Hematopoietic multipotent progenitor cell treated with erythropoietin and hydrocortisone succinate and interleukin-3 and kit ligand, for 8 days (in vitro differentiated cells): ENCODE results near the gene CLASRP.

Source experiments
- DNase-seq: peaks from one replicate; pipeline ENCODE4 v3.0.0-alpha.2; 2015

Gene CLASRP

DNA sequence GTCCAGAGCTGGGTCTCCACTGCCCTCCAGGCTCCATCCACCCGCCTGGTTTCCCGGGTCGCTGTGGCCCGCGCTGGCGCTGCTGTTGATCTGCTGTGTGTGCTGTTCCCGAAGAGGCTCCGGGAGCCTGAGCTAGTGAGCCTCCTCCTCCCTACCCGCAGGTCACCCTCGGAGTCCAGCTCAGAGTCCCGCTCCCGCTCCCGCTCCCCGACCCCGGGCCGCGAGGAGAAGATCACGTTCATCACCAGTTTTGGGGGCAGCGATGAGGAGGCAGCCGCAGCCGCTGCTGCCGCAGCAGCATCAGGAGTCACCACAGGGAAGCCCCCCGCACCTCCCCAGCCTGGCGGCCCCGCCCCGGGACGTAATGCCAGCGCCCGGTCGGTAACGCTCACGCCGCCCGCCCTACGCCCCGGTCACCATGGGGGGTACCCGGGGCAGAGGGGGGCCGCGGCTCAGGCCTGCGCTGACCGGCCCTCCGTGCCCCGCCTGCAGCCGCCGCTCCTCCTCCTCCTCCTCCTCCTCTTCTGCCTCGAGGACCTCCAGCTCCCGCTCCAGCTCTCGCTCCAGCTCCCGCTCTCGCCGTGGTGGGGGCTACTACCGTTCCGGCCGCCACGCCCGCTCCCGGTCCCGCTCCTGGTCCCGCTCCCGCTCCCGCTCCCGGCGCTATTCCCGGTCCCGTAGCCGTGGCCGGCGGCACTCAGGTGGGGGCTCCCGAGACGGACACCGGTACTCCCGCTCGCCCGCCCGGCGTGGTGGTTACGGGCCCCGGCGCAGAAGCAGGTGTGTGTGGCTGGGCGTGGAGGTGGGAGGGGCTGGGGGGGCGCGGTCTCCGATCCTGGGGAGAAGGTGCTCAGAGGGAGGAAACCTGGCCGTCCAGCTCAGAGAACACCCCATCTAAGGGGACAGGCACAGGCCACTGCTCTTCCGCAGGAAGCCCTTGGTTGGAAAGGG lies 25.3 kb downstream of the CLASRP start:
- no peak for DNase-seq

GRCh38 chr19:45066921-45067661 lies 28.2 kb downstream of the CLASRP start:
- DNase-seq = no peak

GRCh38 chr19:45068041-45068440 lies 29.2 kb downstream of the CLASRP start:
- no peak for DNase-seq

DNA sequence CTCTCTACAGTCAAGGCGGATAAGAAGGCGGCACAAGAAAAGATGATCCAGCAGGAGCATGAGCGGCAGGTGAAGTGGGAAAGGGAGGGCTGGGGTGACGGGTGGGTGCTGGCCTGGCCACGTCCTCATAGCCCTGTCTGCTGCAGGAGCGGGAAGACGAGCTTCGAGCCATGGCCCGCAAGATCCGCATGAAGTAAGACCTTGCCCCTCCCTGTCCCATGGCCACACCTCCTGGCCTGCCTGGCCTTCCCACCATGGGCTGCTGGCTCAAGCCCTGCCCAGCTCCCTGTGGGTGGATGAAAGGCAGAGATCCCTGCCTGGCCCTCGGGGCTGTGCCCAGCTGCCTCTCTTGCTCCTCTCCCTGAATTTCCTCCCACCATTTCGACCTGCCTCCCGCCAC lies 30.2 kb downstream of the CLASRP start:
- DNase-seq = peak; percentile 15

DNA sequence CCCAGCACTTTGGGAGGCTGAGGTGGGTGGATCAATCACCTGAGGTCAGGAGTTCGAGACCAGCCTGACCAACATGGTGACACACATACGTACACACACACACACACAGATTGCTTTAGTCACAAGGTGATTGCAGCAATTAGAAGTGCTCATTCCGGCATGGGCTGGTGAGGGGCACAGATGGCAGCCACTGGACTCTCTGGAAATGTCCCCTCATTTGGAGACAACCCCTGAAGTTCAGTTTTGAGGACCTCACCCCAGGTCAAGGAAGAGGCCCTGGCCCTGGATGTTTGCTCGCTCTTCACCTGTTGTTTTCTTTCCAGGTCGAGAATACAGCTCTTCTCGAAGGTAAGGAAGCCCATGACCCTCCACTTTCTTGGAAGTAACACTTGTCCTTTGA lies 31.4 kb downstream of the CLASRP start:
- no peak for DNase-seq

DNA sequence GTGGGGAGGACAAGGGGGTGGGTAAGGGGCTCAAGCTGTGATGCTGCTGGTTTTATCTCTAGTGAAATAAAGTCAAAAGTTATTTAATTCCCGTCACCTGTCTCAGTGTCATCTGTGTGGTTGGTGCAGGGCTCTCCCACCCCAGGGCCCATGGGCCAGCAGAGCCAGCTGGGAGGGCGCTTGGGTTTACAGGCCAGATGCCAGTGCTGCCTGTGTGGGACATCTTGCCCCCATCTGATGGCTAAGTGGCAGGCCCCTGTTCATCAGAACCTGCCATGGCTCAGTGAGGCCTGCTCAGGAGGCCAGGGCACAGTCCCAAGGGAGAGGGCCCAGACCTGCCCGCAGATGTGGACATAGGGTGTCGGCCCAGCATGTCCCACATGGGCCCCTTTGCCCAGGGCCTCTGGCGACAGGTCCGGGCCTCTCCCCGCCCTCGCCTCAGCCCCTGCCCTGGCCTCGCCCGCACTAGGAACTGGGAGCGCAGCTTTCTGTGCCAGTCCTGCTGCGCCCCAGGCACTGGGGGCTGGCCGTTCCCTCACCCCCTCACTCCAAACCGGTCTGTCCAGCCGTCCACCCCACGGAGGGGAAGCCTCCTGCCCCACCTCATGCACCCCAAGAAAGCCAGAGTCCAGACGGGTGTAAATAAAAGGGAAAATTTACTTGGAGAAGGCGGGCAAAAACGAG lies 32.2 kb downstream of the CLASRP start:
- DNase-seq = no peak

GRCh38 chr19:45071545-45071938 lies 32.7 kb downstream of the CLASRP start:
- no peak for DNase-seq

DNA sequence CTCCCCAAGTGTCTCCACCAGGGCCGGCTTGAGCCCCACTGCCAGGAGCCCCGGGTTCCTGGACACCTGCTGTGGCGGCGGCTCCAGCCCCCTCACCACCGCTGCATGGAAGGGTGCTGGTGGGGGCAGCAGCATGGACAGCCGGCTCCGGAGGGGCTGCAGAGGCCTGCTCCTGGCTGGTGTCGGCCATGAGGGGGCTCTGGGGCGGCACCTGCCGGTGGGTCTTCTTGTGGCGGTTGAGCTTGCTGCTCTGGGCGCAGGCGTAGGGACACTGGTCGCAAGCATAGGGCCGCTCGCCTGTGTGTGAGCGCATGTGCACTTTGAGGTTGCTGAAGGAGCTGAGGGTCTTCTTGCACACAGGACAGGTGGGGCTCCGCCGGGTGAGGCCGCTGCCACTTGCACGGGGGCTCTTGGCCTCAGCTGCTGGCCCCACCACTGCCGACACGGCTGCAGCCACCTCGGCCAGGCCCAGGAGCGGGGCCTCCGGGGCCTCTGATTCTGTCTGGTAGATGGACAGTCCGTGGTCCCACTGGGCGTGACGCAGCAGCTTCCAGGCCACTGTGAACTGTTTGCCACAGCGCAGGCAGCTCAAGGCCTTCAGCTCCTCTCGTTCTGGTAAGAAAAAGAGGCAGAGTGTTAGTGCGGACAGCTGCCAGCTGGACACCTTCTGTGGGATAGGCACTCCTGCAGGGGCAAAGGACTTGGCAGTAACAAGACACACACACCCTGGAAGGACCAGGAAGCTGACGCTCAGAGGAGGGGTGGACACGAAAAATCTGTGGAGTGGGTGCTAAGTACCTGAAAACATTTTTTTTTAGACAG lies 33.3 kb downstream of the CLASRP start:
- no peak for DNase-seq

DNA sequence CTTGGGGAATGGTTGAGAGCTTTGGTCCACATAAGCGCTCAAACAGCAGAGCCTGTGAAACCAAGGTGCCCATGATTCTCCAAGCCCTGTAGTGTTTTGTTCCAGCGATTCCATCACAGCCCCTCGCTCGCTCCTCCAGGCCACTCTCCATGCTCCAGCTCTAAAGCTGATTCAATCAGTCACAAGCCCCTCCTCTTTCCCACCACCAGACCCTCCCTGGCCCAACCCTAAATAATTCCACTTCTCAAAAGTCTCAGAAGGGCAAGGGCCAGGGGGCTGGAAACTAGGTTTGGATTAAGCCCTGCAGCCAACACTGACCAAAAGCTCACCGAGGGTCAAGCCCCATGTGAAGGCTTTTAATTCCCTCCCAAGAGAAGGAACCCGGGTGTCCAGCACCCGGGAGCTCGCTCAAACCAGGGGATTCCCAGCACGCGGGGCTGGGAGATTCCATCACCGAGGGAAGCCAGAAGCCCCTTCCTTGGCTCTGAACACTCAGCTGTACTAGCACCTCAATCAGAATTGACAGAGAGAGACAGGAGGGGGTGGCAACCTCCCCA lies 36.0 kb downstream of the CLASRP start:
- no peak for DNase-seq

GRCh38 chr19:45075301-45076028 lies 36.6 kb downstream of the CLASRP start:
- DNase-seq = peak; percentile 89

GRCh38 chr19:45076029-45076850 lies 37.4 kb downstream of the CLASRP start, which contains the start of gene ZNF296:
Gene ZNF296 (minus strand): TSS chr19:45076478. CDS start chr19:45076373, 105 bp downstream.
- DNase-seq = peak; percentile 83

DNA sequence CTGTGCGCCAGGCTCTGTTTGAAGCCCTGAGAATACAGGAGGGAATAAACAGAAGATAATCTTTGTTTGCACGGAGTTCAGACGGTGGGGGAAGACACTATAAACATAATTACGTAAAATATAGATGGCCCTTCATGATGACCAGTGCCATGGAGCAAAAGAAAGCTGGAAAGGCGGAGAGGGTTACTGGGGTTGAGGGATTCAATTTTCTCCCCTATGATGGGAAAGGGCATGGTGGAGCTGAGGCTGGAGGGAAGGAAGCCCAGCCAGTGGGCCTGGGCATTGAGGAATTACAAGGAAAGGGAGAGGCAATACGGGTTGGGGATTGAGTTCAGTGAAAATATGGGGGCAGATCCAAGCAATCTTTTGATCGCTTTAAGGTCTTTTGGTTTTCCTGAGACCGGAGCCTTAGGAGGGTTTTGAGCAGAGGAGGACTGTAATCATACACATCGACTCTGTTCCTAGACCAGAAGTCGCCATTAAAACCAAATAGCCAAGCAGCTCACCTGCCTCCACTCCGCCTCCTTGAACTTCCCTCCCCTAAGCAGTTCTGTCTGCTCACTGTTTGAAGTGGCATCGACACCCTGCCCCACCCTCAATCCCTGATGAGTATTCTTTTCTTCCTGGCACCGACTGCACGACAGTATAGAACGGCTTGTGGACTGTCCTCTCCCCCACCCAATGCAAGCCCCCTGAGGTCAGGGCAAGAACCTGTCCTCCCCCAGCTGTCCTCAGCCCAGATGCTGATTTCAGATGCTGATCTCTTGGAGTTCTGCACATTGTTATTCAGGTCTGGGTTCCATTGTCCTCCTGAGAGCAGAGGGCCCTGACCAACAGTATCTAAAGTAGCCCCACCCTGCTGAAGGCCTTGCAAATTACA lies 38.2 kb downstream of the CLASRP start:
- DNase-seq = no peak

GRCh38 chr19:45078390-45079062 lies 39.7 kb downstream of the CLASRP start:
- DNase-seq = no peak

GRCh38 chr19:45079063-45079910 lies 40.4 kb downstream of the CLASRP start, which contains the start of gene GEMIN7:
Gene GEMIN7 (plus strand): TSS chr19:45079260. CDS start chr19:45090115, 10,855 bp downstream.
- peak; percentile 78 for DNase-seq

GRCh38 chr19:45079911-45080370 lies 41.1 kb downstream of the CLASRP start:
- peak; percentile 86 for DNase-seq

- DNase-seq = no peak
These were observed 43.3 kb downstream of the CLASRP start for GRCh38 chr19:45082170-45082569.

- peak; percentile 68 for DNase-seq
These were observed 47.6 kb downstream of the CLASRP start for GRCh38 chr19:45086480-45086879.
